Liver (tissue), 9 donors: ENCODE data around the gene PEF1. TPM values are rescaled to one million over a fixed set of nuclear protein-coding genes. Genes with fewer than 3 reads are reported as not detected.

ENCODE experiments used
- DNase-seq: peaks from one replicate; pipeline ENCODE4 v3.0.0-alpha.2; 2017; ENCODE audit warnings: low spot score
- H3K27ac ChIP-seq, 2 donors: one replicate each; pipeline ENCODE4 v1.7.0; 2013; ENCODE audit warnings: inconsistent platforms in 2 of 2, low read length in 2 of 2, control low read depth in 1 of 2, low read depth in 1 of 2, mild to moderate bottlenecking in 1 of 2
- H3K27me3 ChIP-seq, 4 donors: one replicate each; pipeline versions ENCODE4 v1.6.1 to v1.7.0; 2013; ENCODE audit warnings: low read length in 3 of 4, inconsistent platforms in 1 of 4, mild to moderate bottlenecking in 1 of 4, moderate library complexity in 1 of 4; ENCODE audit not compliant: control insufficient read depth in 4 of 4, insufficient read depth in 4 of 4
- H3K36me3 ChIP-seq, 4 donors: one replicate each; pipeline versions ENCODE4 v1.6.1 to v1.7.0; 2013; ENCODE audit warnings: low read length in 3 of 4, mild to moderate bottlenecking in 3 of 4, low read depth in 1 of 4, moderate library complexity in 1 of 4; ENCODE audit not compliant: control insufficient read depth in 4 of 4, insufficient read depth in 3 of 4
- H3K4me1 ChIP-seq, 4 donors: one replicate each; pipeline versions ENCODE4 v1.6.1 to v1.7.0; 2013; ENCODE audit warnings: low read length in 3 of 4, mild to moderate bottlenecking in 3 of 4, moderate library complexity in 1 of 4; ENCODE audit not compliant: control insufficient read depth in 4 of 4, insufficient read depth in 4 of 4
- H3K4me3 ChIP-seq, 3 donors: one replicate each; pipeline versions ENCODE4 v1.6.1 to v1.7.0; 2013; ENCODE audit warnings: low read length in 3 of 3, control low read depth in 1 of 3, low read depth in 1 of 3, mild to moderate bottlenecking in 1 of 3
- H3K9ac ChIP-seq, 2 donors: one replicate each; pipeline ENCODE4 v1.7.0; 2013; ENCODE audit warnings: low read length in 2 of 2, mild to moderate bottlenecking in 2 of 2, moderate library complexity in 2 of 2, control low read depth in 1 of 2, low read depth in 1 of 2
- H3K9me3 ChIP-seq, 4 donors: one replicate each; pipeline versions ENCODE4 v1.6.1 to v1.7.0; 2013; ENCODE audit warnings: low read length in 3 of 4; ENCODE audit not compliant: control insufficient read depth in 4 of 4
- ATF3 ChIP-seq: IDR thresholded peaks from 2 replicates; pipeline ENCODE4 v1.6.1; 2016; ENCODE audit warnings: antibody characterized with exemption
- CTCF ChIP-seq: fragments of 150-350 bp; IDR thresholded peaks from 2 replicates; pipeline ENCODE4 v1.5.1; 2017; ENCODE audit warnings: improper control_type of control experiment, low read depth, low read length; ENCODE audit not compliant: missing input control
- EGR1 ChIP-seq, 2 donors: IDR thresholded peaks; 2 replicates each; pipeline ENCODE4 v1.6.1; 2016 to 2018; ENCODE audit warnings: antibody characterized with exemption in 2 of 2, low read depth in 2 of 2
- FOXA1 ChIP-seq: IDR thresholded peaks from 2 replicates; pipeline ENCODE4 v1.6.1; 2016; ENCODE audit warnings: antibody characterized with exemption
- FOXA2 ChIP-seq: IDR thresholded peaks from 2 replicates; pipeline ENCODE4 v1.6.1; 2016; ENCODE audit warnings: antibody characterized with exemption
- GABPA ChIP-seq, 2 donors: IDR thresholded peaks in 1 of 2; conservative IDR thresholded peaks in 1 of 2; 2 replicates each; pipeline ENCODE4 v1.6.1; 2016; ENCODE audit warnings: antibody characterized with exemption in 2 of 2, mild to moderate bottlenecking in 1 of 2, moderate library complexity in 1 of 2
- HNF4A ChIP-seq, 2 donors: conservative IDR thresholded peaks; 2 replicates each; pipeline ENCODE4 v1.6.1; 2016; ENCODE audit warnings: antibody characterized with exemption in 2 of 2, mild to moderate bottlenecking in 2 of 2
- HNF4G ChIP-seq: IDR thresholded peaks from 2 replicates; pipeline ENCODE4 v1.6.1; 2016; ENCODE audit warnings: antibody characterized with exemption
- JUND ChIP-seq, 2 donors: IDR thresholded peaks; 2 replicates each; pipeline ENCODE4 v1.6.1; 2016; ENCODE audit warnings: antibody characterized with exemption in 2 of 2
- MAX ChIP-seq: IDR thresholded peaks from 2 replicates; pipeline ENCODE4 v1.6.1; 2016; ENCODE audit warnings: antibody characterized with exemption
- NR2F2 ChIP-seq: IDR thresholded peaks from 2 replicates; pipeline ENCODE4 v1.6.1; 2016; ENCODE audit warnings: antibody characterized with exemption
- RAD21 ChIP-seq, 2 donors: IDR thresholded peaks; 2 replicates each; pipeline ENCODE4 v1.6.1; 2016; ENCODE audit warnings: antibody characterized with exemption in 2 of 2, mild to moderate bottlenecking in 2 of 2
- RXRA ChIP-seq, 2 donors: IDR thresholded peaks; 2 replicates each; pipeline ENCODE4 v1.6.1; 2017 to 2018; ENCODE audit warnings: antibody characterized with exemption in 2 of 2, mild to moderate bottlenecking in 1 of 2
- SP1 ChIP-seq: IDR thresholded peaks from 2 replicates; pipeline ENCODE4 v1.6.1; 2018; ENCODE audit warnings: antibody characterized with exemption, mild to moderate bottlenecking
- TAF1 ChIP-seq: conservative IDR thresholded peaks from 2 replicates; pipeline ENCODE4 v1.6.1; 2016; ENCODE audit warnings: antibody characterized with exemption, mild to moderate bottlenecking
- YY1 ChIP-seq: IDR thresholded peaks from 2 replicates; pipeline ENCODE4 v1.6.1; 2016; ENCODE audit warnings: antibody characterized with exemption, mild to moderate bottlenecking
- ZBTB33 ChIP-seq: IDR thresholded peaks from 2 replicates; pipeline ENCODE4 v1.6.1; 2016; ENCODE audit warnings: antibody characterized with exemption
- WGBS: extraction: QIAGEN DNeasy Blood & Tissue Kit; methylation state at CpG from one replicate; pipeline ENCODE4 v1.1.7; 2013; 5-methylcytosine and 5-hydroxymethylcytosine counted together
- polyA plus RNA-seq, 2 donors: library from polyadenylated mRNA; stranded (reverse) in 1 of 2; unstranded in 1 of 2; fragments of 200-250 nt in 1 of 2; fragments of >200 nt in 1 of 2; fragmentation: Nextera tagmentation in 1 of 2; extraction: Ambion mirVana in 1 of 2; gene quantifications; one replicate each; pipeline versions ENCODE4 v1.2.1 to v1.2.3, GENCODE V29; 2013 to 2015
- total RNA-seq, 2 donors: library from RNA; depleted of rRNA; stranded (reverse); fragments of >200 nt; gene quantifications; one replicate each; pipeline ENCODE4 v1.2.3, GENCODE V29; 2014
- TF ChIP-seq, protein P1 (sequence below): IDR thresholded peaks from 2 replicates; pipeline ENCODE4 v1.6.1; 2016; ENCODE audit warnings: antibody characterized with exemption, mild to moderate bottlenecking
- donor health status: healthy.
- donor health status: healthy.
- donor health status: healthy.
- donor health status: healthy.
- donor health status: healthy.

The PEF1 gene
- total and polyA plus RNA-seq, 4 donors, result 27.7 to 46.8 (median 32.2) TPM

DNA sequence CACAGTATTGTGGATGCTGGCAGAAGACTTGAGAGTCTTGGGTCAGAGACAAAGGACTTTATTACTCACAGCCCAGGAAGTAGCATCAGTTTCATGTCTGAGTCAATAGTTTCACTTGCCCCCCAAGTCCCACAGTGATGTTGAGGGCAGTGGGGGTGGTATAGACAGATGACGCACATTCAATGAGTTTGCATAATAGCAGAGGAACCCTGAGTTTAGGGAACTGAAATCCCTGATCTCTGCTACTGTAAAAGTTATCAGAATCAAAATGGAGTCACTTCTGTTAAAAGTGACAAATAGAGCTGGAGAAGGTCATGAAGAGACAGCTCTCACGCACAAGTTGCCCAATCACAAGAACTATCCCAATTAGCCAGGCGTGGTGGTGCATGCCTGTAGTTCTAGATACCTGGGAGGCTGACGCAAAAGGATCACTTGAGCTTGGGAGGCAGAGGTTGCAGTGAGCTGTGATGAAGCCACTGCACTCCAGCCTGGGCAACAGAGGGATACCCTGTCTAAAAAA is 38.7 kb downstream of the PEF1 start (continued):
- TF ChIP-seq, protein P1, sequence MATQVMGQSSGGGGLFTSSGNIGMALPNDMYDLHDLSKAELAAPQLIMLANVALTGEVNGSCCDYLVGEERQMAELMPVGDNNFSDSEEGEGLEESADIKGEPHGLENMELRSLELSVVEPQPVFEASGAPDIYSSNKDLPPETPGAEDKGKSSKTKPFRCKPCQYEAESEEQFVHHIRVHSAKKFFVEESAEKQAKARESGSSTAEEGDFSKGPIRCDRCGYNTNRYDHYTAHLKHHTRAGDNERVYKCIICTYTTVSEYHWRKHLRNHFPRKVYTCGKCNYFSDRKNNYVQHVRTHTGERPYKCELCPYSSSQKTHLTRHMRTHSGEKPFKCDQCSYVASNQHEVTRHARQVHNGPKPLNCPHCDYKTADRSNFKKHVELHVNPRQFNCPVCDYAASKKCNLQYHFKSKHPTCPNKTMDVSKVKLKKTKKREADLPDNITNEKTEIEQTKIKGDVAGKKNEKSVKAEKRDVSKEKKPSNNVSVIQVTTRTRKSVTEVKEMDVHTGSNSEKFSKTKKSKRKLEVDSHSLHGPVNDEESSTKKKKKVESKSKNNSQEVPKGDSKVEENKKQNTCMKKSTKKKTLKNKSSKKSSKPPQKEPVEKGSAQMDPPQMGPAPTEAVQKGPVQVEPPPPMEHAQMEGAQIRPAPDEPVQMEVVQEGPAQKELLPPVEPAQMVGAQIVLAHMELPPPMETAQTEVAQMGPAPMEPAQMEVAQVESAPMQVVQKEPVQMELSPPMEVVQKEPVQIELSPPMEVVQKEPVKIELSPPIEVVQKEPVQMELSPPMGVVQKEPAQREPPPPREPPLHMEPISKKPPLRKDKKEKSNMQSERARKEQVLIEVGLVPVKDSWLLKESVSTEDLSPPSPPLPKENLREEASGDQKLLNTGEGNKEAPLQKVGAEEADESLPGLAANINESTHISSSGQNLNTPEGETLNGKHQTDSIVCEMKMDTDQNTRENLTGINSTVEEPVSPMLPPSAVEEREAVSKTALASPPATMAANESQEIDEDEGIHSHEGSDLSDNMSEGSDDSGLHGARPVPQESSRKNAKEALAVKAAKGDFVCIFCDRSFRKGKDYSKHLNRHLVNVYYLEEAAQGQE, result no peak
- TF ChIP-seq HNF4A (conservative IDR thresholded peaks at IDR 0.05), result no peak

DNA sequence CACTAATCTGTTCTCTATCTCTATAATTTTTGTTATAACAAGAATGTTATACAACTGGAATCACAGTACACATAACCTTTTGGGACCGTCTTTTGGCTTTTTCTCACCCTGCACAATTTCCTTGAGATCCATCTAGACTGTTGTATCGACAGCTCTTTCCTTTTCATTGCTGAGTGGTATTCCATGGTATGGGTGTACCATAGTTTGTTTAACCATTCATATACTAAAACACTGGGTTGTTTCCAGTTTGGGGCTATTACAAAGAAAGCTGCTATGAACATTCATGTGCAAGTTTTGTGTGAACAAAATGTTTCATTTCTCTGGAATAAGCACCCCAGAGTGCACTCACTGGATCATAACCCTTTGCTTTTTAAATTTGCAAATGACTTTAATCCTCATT is 42.6 kb downstream of the PEF1 start:
- Histone ChIP-seq H3K4me1 (no peaks in the 10 kb centered on the region), H3K9me3 (no peaks in the 10 kb centered on the region)
- 94% methylated on average over 2 of the region's 2 CpGs for WGBS

More for the DNA sequence above, 42.6 kb downstream of the PEF1 start:
- no peak for DNase-seq
- H3K36me3 ChIP-seq, result no peaks in the 10 kb centered on the region
- H3K27ac ChIP-seq, result no peak overlapping the region
- TF ChIP-seq YY1 (no peak), HNF4A (conservative IDR thresholded peaks at IDR 0.05) (no peak), GABPA (IDR thresholded peaks at IDR 0.05 in 1 of 2, conservative IDR thresholded peaks at IDR 0.05 in 1 of 2) (no peak), HNF4G (no peak), FOXA2 (no peak), CTCF (no peak), ZBTB33 (no peak), ATF3 (no peak), NR2F2 (no peak), RXRA (IDR thresholded peaks at IDR 0.05) (no peak), SP1 (no peak), EGR1 (IDR thresholded peaks at IDR 0.05; ENCODE audit: low read depth in 2 of 2) (no peak), MAX (no peak), FOXA1 (no peak), JUND (IDR thresholded peaks at IDR 0.05) (no peak), TAF1 (no peak), RAD21 (IDR thresholded peaks at IDR 0.05) (no peak)
- TF ChIP-seq, protein P1, result no peak
- no peak overlapping the region for H3K4me3 ChIP-seq
- H3K9ac ChIP-seq, result no peak overlapping the region
- H3K27me3 ChIP-seq, result no peaks in the 10 kb centered on the region
